RWPE2 (cell line): ENCODE results near the gene ZC3H15.

Experiments
- ATAC-seq: fragments of 200-7000 bp; cut with Tn5 transposase; 3 replicates; pipeline ENCODE4 v1.9.1; 2021; ENCODE audit warnings: low read depth
- DNase-seq: peaks from one replicate; pipeline ENCODE4 v3.0.0-alpha.2; 2020; ENCODE audit warnings: low spot score
- H3K27ac ChIP-seq: fragments of 450-650 bp; 2 replicates; pipeline ENCODE4 v1.5.1; 2017; ENCODE audit warnings: mild to moderate bottlenecking; ENCODE audit not compliant: poor library complexity, severe bottlenecking
- H3K27me3 ChIP-seq: fragments of 250-450 bp; sonication (Bioruptor Pico); 2 replicates; pipeline ENCODE4 v1.5.1; 2021; ENCODE audit warnings: mild to moderate bottlenecking, moderate library complexity; ENCODE audit not compliant: insufficient read depth, poor library complexity, severe bottlenecking
- H3K36me3 ChIP-seq: fragments of 250-450 bp; sonication (Bioruptor Pico); 2 replicates; pipeline ENCODE4 v1.5.1; 2020; ENCODE audit warnings: low read depth, mild to moderate bottlenecking, moderate library complexity
- H3K4me1 ChIP-seq: fragments of 250-450 bp; sonication (Bioruptor Pico); 2 replicates; pipeline ENCODE4 v1.5.1; 2021; ENCODE audit warnings: mild to moderate bottlenecking, moderate library complexity; ENCODE audit not compliant: insufficient read depth, poor library complexity, severe bottlenecking
- H3K4me3 ChIP-seq: fragments of 250-450 bp; sonication (Bioruptor Pico); 2 replicates; pipeline ENCODE4 v1.5.1; 2021; ENCODE audit warnings: mild to moderate bottlenecking, moderate library complexity; ENCODE audit not compliant: severe bottlenecking
- H3K9me3 ChIP-seq: fragments of 250-450 bp; sonication (Bioruptor Pico); 2 replicates; pipeline ENCODE4 v1.5.1; 2021; ENCODE audit warnings: mild to moderate bottlenecking, moderate library complexity; ENCODE audit not compliant: severe bottlenecking
- TF ChIP-seq, protein P1 (sequence below): fragments of 450-650 bp; IDR thresholded peaks from one replicate; pipeline ENCODE4 v1.5.1; 2017; ENCODE audit warnings: mild to moderate bottlenecking, moderate library complexity; ENCODE audit not compliant: poor library complexity, severe bottlenecking

ZC3H15 gene

DNA sequence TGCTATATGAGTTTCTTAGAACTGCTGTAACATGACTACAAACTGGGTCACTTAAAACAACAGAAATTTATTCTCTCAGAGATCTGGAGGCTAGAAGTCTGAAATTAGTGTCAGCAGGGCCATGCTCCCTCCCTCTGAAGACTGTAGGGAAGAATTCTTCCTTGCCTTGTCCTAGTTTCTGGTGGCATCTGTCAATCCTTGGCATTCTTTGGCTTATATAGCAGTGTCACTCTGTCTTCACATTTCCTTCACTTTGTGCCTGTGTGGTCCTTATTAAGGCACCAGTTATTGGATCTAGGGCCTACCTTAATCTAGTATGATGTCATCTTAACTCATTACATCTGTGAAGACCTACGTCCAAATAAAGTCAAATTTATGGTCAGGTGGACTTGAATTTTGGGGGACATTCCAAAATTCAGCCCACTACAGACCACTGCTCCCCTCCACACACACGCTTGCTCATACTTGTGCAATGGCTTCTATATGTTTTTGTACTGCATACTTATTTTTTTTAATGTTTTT, 7.6 kb downstream of the ZC3H15 start:
- Histone ChIP-seq H3K27me3 (no peaks in the 10 kb centered on the region), H3K4me3 (no peak overlapping the region), H3K9me3 (no peaks in the 10 kb centered on the region), H3K27ac (no peak overlapping the region), H3K36me3 (peaks cover 62% of the 10 kb centered on the region), H3K4me1 (peaks cover 8% of the 10 kb centered on the region)
- DNase-seq (no peak), ATAC-seq (no peak; the same call in 2 of the 3 replicates)
- TF ChIP-seq, protein P1, sequence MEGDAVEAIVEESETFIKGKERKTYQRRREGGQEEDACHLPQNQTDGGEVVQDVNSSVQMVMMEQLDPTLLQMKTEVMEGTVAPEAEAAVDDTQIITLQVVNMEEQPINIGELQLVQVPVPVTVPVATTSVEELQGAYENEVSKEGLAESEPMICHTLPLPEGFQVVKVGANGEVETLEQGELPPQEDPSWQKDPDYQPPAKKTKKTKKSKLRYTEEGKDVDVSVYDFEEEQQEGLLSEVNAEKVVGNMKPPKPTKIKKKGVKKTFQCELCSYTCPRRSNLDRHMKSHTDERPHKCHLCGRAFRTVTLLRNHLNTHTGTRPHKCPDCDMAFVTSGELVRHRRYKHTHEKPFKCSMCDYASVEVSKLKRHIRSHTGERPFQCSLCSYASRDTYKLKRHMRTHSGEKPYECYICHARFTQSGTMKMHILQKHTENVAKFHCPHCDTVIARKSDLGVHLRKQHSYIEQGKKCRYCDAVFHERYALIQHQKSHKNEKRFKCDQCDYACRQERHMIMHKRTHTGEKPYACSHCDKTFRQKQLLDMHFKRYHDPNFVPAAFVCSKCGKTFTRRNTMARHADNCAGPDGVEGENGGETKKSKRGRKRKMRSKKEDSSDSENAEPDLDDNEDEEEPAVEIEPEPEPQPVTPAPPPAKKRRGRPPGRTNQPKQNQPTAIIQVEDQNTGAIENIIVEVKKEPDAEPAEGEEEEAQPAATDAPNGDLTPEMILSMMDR, result no peak

DNA sequence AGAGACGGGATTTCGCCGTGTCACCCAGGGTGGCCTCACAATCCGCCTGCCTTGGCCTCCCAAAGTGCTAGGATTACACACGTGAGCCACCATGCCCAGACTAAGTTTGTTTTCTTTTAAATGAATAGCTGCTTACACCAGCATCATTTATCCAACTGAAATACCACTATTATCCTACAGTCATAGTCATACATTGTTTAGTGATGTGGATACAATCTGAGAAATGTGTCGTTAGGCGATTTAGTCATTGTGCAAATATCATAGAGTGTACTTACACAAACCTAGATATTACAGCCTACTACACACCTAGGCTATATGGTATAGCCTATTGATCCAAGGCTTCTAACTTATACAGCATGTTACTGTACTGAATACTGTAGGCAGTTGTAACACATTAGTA, 10.3 kb downstream of the ZC3H15 start:
- Histone ChIP-seq H3K4me3 (no peak overlapping the region), H3K27me3 (no peaks in the 10 kb centered on the region), H3K9me3 (no peaks in the 10 kb centered on the region), H3K36me3 (peaks cover 76% of the 10 kb centered on the region), H3K27ac (no peak overlapping the region), H3K4me1 (no peaks in the 10 kb centered on the region)
- ATAC-seq, result no peak; the same call in 2 of the 3 replicates
- DNase-seq, result no peak
- TF ChIP-seq, protein P1, result no peak

DNA sequence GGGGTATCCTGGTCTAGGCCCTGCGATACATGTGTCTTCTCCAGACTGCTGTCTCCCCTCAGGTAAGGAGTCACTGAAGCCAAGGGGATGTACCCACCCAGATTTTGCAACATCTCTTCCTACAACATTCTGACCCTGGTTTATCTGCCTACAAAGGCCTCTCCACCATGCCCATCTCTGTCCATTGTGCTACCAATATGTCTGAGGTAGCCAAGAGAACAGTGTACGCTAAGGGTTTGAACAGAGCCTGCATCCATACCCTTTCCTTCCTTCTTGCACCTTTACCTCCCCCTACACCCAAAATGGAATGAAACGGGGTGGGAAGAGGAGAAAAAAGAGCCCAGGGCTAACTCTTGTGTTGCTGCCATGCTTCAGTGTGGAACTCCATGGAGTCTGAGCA, 11.9 kb downstream of the ZC3H15 start:
- Histone ChIP-seq H3K27ac (no peak overlapping the region), H3K36me3 (peaks cover 87% of the 10 kb centered on the region)
- ATAC-seq, result no peak

DNA sequence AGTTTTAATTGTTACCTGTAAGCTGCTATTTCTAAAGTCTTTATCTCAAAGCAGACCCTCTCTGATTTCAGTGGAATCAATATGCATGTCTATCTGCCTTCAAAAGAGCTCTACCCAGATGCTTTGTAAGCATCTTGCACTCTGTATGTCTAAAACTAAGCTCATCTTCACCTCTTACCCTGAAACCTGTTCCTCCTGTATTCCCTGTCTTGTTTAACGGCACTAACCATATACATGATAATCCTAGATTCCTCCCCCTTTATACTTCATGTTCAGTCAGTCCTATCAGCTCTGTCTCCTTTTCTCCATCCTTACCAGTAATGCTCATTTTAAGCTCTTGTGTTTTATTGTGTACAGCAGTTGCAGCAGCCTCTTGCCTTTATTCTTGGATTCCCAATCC, 12.8 kb downstream of the ZC3H15 start:
- TF ChIP-seq, protein P1, result no peak
- no peaks in the 10 kb centered on the region for H3K27me3 ChIP-seq
- H3K36me3 ChIP-seq, result peaks cover 95% of the 10 kb centered on the region
- no peaks in the 10 kb centered on the region for H3K9me3 ChIP-seq
- H3K4me3 ChIP-seq, result no peak overlapping the region
- ATAC-seq, result no peak
- H3K4me1 ChIP-seq, result no peaks in the 10 kb centered on the region
- no peak overlapping the region for H3K27ac ChIP-seq
- DNase-seq, result no peak

More for the DNA sequence above, 11.9 kb downstream of the ZC3H15 start:
- H3K27me3 ChIP-seq, result no peaks in the 10 kb centered on the region
- no peaks in the 10 kb centered on the region for H3K4me1 ChIP-seq
- no peak overlapping the region for H3K4me3 ChIP-seq
- DNase-seq, result no peak
- TF ChIP-seq, protein P1, result no peak
- H3K9me3 ChIP-seq, result no peaks in the 10 kb centered on the region

DNA sequence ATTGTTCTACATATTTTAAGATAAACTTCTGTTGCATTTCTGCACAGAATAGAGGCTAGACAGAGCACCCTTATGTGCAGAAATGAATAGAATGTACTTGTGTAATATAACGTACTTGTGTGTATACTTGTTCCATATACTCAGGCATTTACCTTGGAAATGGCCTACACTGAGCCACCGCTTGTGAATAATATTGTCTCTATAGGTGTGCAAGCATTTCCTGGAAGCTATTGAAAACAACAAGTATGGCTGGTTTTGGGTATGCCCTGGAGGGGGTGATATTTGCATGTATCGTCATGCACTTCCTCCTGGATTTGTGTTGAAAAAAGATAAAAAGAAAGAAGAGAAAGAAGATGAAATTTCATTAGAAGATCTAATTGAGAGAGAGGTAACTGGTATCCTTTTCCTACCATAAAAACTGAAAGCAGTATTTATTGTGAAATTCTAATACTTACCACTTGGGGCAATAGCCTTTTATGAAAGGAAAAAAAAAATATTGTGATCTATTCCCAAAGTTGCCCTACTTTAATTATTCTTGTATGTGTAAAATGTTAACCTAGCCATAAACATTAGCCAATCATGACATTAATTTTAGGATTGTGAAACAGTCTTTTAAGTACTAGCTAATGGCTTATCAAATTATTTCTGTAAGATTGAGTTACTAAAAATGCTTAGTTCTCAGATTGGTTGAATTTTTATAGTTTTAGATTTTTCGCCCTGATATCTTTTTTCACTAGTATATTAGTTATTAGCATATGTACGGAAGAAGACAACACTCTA, 18.0 kb downstream of the ZC3H15 start:
- no peaks in the 10 kb centered on the region for H3K9me3 ChIP-seq
- ATAC-seq (peak; percentile 53; the same call in 2 of the 3 replicates), DNase-seq (no peak)
- no peak overlapping the region for H3K27ac ChIP-seq
- H3K36me3 ChIP-seq, result peaks cover 100% of the 10 kb centered on the region
- no peak overlapping the region for H3K4me3 ChIP-seq
- H3K27me3 ChIP-seq, result no peaks in the 10 kb centered on the region
- H3K4me1 ChIP-seq, result no peaks in the 10 kb centered on the region
- TF ChIP-seq, protein P1, result peak; percentile 84
